Activated gamma-delta T cell (primary cell): ENCODE results near the gene NBAS.
"Not testable (repeated sequence)": the region's sequence is repeated elsewhere in the genome, so short reads cannot be mapped to it uniquely, and the experiment has no call there.

Experiments used
- DNase-seq: peaks from one replicate; lab custom pipeline; 2025; lab: John Stamatoyannopoulos, UW

The NBAS gene

DNA sequence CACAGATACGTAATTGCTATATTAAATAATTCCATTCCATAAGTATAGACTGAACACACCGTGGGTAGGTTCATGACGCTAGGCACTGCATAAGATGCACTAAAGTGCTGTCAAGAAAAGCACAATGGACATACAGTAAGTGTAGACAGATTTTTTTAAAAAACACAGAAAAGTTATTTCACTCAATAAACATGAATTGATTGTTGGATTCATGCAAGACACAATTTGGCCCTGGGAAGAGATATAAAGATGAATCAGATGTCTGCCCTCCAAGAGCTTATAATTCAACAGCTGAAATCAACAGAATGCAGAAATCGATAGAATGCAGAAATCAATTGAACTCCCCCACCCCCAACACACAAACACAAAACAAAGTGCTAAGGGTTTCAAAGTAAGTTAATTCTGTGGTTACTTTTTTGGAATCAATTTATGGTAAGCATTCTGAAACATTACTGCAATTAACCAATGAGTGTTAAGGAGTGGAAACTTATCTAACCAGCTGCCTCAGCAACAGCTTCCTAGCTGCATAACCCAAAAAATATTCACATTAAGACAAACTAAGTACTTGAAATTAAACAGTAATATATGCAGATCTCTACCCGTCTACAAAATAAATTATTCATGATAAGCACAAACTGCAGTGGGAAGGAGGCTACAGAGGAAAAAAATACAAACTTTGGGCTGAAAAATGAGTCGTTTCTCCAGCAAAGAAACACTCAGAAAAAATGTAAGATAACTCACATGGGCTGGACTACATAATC lies 1.6 kb downstream of the NBAS start:
- no peak for DNase-seq

DNA sequence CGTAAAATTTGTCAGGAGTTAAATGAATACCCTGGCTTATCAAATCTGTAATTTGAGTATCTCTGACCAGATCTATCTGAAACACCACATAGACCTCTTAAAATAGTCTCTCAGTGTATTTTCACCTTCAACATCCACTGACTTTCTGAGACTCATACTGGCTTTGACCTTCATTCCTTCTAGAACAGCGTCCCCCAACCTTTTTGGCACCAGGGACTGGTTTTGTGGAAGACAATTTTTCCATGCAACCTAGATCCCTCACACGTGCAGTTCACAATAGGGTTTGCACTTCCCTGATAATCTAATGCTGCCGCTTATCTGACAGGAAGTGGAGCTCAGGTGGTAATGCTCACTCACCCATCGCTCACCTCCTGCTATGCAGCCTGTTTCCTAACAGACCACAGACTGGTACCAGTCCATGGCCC lies 3.2 kb downstream of the NBAS start:
- no peak for DNase-seq

DNA sequence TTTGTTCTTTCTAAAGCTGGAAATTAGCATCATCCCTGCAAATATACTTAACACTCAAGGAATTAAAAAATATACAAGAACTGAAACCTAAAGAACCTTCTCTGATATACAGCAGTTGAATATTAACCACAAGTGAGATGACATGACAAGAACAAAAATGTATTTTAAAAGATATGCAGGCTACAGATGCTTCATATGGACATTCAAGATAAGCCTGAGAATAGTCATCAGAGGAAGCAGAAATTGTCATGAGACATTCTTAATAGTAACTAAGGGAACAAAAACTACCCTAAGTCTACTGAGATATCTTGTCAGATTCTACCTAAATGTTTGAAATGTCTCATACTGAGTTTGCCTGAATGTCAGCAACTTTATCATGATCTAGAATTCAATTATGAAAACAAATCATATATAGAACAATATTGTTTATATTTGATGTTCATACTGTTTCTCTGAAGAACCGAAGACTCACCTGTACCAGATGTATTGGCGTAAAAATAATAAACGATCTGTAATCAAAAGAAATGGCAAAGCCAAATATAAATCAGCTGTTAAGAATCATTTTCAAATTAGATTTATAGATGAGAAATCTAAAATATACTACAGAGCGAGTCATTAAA lies 4.7 kb downstream of the NBAS start:
- no peak for DNase-seq

- DNase-seq: no peak
Measured at GRCh38 chr2:15555760-15556193, 5.4 kb downstream of the NBAS start.

DNA sequence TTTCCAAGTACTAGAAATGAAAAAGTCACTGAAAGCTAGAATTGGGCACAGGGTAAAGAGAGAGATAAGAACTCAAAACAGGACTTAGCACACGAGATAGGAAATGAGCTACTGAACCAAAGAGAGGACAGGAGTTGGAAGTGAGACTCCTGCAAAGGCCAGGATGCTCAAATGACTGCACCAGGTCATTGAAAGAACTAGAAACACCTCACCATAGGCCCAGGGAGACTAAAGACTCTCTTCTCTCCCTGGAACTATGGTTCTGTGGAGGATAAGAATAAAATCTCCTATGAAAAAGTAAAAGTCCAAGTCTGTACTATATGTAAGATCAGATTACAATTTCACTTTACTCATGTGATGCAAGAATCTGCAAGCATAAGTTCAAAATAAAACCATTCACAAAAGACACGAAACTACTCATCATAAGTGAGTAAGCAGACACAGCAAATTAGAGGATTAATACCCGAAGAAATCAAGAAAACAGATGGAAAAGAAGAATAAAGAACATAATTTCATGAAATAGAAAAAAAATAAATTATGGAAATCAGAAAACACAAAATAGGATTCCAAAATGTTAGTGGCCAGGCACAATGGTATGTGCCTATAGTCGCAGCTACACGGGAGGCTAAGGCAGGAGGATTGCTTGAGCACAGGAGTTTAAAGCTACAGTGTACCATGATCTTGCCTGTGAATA lies 6.5 kb downstream of the NBAS start:
- no peak for DNase-seq

DNA sequence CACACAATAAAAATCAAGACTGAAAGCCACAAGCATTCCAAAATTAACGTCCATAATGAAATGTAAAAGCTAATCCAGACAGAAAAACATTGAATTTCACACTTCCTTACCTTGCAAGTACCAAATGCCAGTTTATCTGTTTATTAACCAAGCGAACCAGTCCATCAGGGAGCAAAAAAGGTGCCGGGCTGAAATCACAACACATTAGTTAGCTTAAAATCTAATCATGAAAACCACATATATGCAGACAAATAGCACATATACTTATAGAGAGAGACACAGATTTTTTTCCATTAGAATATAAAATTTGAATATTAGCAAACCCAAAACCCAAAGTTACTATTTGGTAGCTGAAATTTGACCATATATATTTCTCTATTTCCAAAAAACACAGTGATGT lies 7.2 kb downstream of the NBAS start:
- no peak for DNase-seq

DNA sequence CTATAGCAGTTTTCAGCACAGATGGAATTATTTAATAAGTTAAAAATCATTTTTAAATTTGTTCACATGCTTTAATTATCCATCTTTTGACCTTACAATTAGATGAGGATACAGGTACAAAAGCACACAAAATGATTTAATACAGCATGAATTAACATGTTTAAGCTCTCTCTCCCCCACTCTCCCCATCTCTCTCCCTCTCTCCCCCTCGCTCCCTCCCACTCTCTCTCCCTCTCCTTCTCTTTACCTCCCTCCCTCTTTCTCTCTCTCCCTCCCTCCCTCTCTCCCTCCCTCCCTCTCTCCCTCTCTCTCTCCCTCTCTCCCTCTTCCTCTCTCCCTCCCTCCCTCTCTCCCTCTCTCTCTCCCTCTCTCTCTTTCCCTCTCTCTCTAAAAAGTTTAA lies 7.6 kb downstream of the NBAS start:
- DNase-seq: no peak

- no peak for DNase-seq
Measured at GRCh38 chr2:15548974-15549373, 12.2 kb downstream of the NBAS start.

DNA sequence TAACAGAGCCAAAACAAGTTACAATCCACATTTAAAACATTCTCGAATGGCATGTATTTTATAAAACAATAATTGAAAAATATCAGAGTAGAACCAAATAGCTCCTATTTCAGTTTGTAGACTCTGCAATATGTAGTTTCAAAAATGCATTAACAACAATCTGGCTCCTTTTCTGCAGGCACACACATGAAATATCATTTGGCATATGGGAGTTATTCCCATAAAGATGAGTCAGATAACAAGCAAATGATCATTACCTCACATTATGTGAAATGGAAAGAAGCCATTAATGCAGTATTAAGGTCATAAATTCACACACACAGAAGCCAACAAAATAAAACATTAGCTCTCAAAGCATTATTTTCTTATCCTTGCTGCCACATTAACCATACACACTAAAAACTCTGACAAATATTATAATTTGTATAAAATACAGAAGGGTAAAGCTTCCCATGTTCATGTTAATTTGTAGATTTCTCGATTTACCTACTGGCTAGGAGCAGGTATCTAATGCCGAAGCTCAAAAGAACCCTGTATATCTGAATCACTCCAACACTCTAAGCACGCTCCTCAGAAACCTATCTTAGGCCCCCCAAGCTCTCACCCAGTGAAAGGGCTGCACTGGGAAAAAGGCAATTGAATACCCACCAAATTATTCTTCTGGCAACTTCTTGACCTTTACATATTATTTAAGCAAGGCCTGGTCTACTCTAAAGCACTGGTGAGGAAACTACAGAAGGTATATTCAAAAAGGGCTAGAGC lies 13.8 kb downstream of the NBAS start:
- DNase-seq: no peak

- no peak for DNase-seq
Measured at GRCh38 chr2:15546297-15547098, 14.6 kb downstream of the NBAS start.

- DNase-seq: no peak
Measured at GRCh38 chr2:15544227-15544626, 16.9 kb downstream of the NBAS start.

DNA sequence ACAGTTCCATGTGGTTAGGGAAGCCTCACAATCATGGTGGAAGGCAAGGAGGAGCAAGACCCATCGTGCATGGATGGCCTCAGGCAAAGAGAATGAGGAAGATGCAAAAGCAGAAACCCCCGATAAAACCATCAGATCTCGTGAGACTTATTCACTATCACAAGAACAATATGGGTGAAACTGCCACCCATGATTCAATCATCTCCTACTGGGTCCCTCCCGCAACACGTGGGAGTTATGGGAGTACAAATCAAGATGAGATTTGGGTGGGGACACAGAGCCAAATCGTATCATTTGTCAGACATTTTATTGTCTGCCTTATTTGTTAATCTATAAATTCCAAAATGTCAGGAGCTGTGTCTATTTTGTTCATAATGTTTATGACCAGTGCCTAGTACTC lies 17.6 kb downstream of the NBAS start:
- DNase-seq: no peak

- DNase-seq: no peak
Measured at GRCh38 chr2:15543053-15543452, 18.1 kb downstream of the NBAS start.

GRCh38 chr2:15542269-15542668 lies 18.9 kb downstream of the NBAS start:
- not testable (repeated sequence) for DNase-seq

DNA sequence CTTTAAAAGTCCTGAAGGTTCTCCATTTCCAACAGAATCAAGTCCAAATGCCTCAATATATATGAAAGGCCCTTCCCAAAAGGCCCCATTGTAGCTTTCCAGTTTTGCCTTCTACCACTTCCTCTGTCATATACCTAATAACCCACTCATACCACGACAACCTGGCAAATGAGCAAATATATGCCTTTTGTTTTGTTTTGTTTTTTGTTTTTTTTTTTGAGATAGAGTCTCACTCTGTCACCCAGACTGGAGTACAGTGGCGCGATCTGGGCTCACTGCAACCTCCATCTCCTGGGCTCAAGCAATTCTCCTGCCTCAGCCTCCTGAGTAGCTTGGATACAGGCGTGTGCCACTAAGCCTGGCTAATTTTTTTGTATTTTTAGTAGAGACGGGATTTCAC lies 20.6 kb downstream of the NBAS start:
- not testable (repeated sequence) for DNase-seq

DNA sequence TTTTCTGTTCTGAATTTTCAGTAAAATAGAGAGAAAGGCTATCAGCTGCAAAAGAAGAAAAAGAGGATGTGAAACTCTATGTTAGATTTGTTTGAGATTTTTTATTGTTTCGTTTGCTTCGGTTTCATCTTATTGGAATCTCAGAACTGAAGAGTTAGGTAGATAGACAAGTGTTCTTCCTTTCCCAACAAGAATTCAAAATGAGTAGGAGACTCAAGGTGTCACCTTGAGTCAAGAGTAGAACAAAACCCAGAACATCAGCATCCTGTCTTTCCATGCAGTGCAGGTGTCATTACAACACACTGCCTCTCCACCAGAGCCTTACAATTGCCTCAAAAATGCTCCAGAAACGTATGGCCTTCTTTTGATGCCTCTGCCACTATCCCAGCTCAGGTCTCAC lies 21.1 kb downstream of the NBAS start:
- no peak for DNase-seq

- no peak for DNase-seq
Measured at GRCh38 chr2:15538792-15539191, 22.3 kb downstream of the NBAS start.

- no peak for DNase-seq
Measured at GRCh38 chr2:15533860-15534480, 27.2 kb downstream of the NBAS start.

GRCh38 chr2:15532996-15533395 lies 28.1 kb downstream of the NBAS start:
- no peak for DNase-seq

- no peak for DNase-seq
Measured at GRCh38 chr2:15531095-15531854, 29.9 kb downstream of the NBAS start.
